Endothelial cell (in vitro differentiated cells): Measurements from ENCODE around the gene KCNIP4. TPM values are rescaled to one million over a fixed set of nuclear protein-coding genes. Genes with fewer than 3 reads are reported as not detected.

Experiments
- DNase-seq: peaks from one replicate; pipeline ENCODE4 v3.0.0; 2021; ENCODE audit warnings: low spot score
- H3K27ac Mint-ChIP-seq: one replicate; pipeline ENCODE4 v1.8.0; 2021; ENCODE audit warnings: mixed read lengths, inconsistent platforms; ENCODE audit not compliant: unreplicated experiment
- H3K27me3 Mint-ChIP-seq: one replicate; pipeline ENCODE4 v1.8.0; 2021; ENCODE audit warnings: mild to moderate bottlenecking, moderate library complexity, mixed read lengths, inconsistent platforms; ENCODE audit not compliant: unreplicated experiment
- H3K36me3 Mint-ChIP-seq: one replicate; pipeline ENCODE4 v1.8.0; 2021; ENCODE audit warnings: mild to moderate bottlenecking, low read depth, mixed read lengths, inconsistent platforms; ENCODE audit not compliant: unreplicated experiment
- H3K4me1 Mint-ChIP-seq: one replicate; pipeline ENCODE4 v1.8.0; 2021; ENCODE audit warnings: mild to moderate bottlenecking, mixed read lengths, inconsistent platforms; ENCODE audit not compliant: unreplicated experiment
- H3K4me3 Mint-ChIP-seq: one replicate; pipeline ENCODE4 v1.8.0; 2021; ENCODE audit warnings: mild to moderate bottlenecking, mixed read lengths, inconsistent platforms; ENCODE audit not compliant: unreplicated experiment
- H3K9me3 Mint-ChIP-seq: one replicate; pipeline ENCODE4 v1.8.0; 2021; ENCODE audit warnings: mixed read lengths, inconsistent platforms; ENCODE audit not compliant: unreplicated experiment
- CTCF ChIP-seq: fragments of 200-600 bp; sonication (generic); IDR thresholded peaks from one replicate; pipeline ENCODE4 v1.5.0; 2021; ENCODE audit warnings: antibody characterized with exemption; ENCODE audit not compliant: unreplicated experiment
- total RNA-seq: library from RNA; stranded (reverse); fragmentation: NEBNext Ultra II Directional; extraction: Animal tissue kit (Norgen Biotek cat#: 25700); gene quantifications from one replicate; pipeline ENCODE4 v1.2.1, GENCODE V29; 2021; ENCODE audit not compliant: unreplicated experiment

The KCNIP4 gene
- total RNA-seq, 1 donor from 2014 or later, result 0.31 TPM

DNA sequence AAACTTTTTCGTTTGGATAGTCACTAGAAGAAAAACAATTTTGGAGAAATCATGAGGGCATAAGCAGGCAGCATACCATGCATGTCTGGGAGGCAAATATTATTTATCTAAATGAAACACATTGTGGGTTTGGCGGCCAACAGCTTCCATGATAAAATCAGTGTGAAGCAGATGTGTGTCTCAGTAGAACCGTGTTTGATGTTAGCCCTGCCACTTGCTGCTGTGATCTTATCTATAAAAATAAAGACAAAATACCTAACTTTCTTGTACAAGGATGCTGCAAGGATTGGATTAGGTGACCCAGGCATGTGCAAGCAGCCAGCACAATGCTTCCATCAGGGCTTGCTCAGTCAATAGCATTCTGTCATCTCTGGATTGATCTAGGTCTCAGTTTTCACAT, 906.9 kb downstream of the KCNIP4 start:
- H3K36me3 Mint-ChIP-seq, result no peaks in the 10 kb centered on the region
- no peaks in the 10 kb centered on the region for H3K9me3 Mint-ChIP-seq
- no peak overlapping the region for H3K27ac Mint-ChIP-seq
- TF ChIP-seq CTCF, result no peak
- H3K27me3 Mint-ChIP-seq, result no peaks in the 10 kb centered on the region
- DNase-seq, result no peak
- no peaks in the 10 kb centered on the region for H3K4me1 Mint-ChIP-seq
- H3K4me3 Mint-ChIP-seq, result no peak overlapping the region

GRCh38 chr4:21034728-21035127, 913.8 kb downstream of the KCNIP4 start:
- no peak overlapping the region for H3K27ac Mint-ChIP-seq
- no peak for TF ChIP-seq CTCF
- no peak overlapping the region for H3K4me3 Mint-ChIP-seq
- no peaks in the 10 kb centered on the region for H3K4me1 Mint-ChIP-seq
- H3K9me3 Mint-ChIP-seq, result no peaks in the 10 kb centered on the region
- H3K27me3 Mint-ChIP-seq, result no peaks in the 10 kb centered on the region
- no peaks in the 10 kb centered on the region for H3K36me3 Mint-ChIP-seq
- DNase-seq, result no peak

- H3K27me3 Mint-ChIP-seq, result no peaks in the 10 kb centered on the region
- H3K4me3 Mint-ChIP-seq, result no peak overlapping the region
- H3K36me3 Mint-ChIP-seq, result no peaks in the 10 kb centered on the region
- no peaks in the 10 kb centered on the region for H3K4me1 Mint-ChIP-seq
- no peak for DNase-seq
- TF ChIP-seq CTCF, result no peak
- no peak overlapping the region for H3K27ac Mint-ChIP-seq
- no peaks in the 10 kb centered on the region for H3K9me3 Mint-ChIP-seq
These were observed 916.4 kb downstream of the KCNIP4 start for GRCh38 chr4:21032089-21032645.

- no peaks in the 10 kb centered on the region for H3K4me1 Mint-ChIP-seq
- TF ChIP-seq CTCF, result no peak
- H3K27me3 Mint-ChIP-seq, result no peaks in the 10 kb centered on the region
- DNase-seq, result no peak
- H3K4me3 Mint-ChIP-seq, result no peak overlapping the region
- no peak overlapping the region for H3K27ac Mint-ChIP-seq
- H3K9me3 Mint-ChIP-seq, result no peaks in the 10 kb centered on the region
- no peaks in the 10 kb centered on the region for H3K36me3 Mint-ChIP-seq
These were observed 929.8 kb downstream of the KCNIP4 start for GRCh38 chr4:21018817-21019216.

- Mint-ChIP-seq H3K27ac (no peak overlapping the region), H3K9me3 (no peaks in the 10 kb centered on the region), H3K27me3 (no peaks in the 10 kb centered on the region), H3K4me1 (no peaks in the 10 kb centered on the region), H3K36me3 (no peaks in the 10 kb centered on the region), H3K4me3 (no peak overlapping the region)
- no peak for TF ChIP-seq CTCF
- no peak for DNase-seq
These were observed 935.1 kb downstream of the KCNIP4 start for GRCh38 chr4:21013501-21013900.
